T-cell (primary cell): Measurements from ENCODE around the gene KIR3DL1. TPM values are rescaled to one million over a fixed set of nuclear protein-coding genes. Genes with fewer than 3 reads are reported as not detected.
A peak's percentile ranks its signal among the peaks of the same experiment; 100 is the strongest.
"Not testable (repeated sequence)": the region's sequence is repeated elsewhere in the genome, so short reads cannot be mapped to it uniquely, and the experiment has no call there.

Source experiments
- ATAC-seq, 4 experiments: fragments of 200-7000 bp in 3 of 4; fragments of 150-1000 bp in 1 of 4; cut with Tn5 transposase; replicated peaks in 1 of 4; 1 replicate in 3 of 4; 2 replicates in 1 of 4; pipeline ENCODE4 v1.10.0; 2021; ENCODE audit warnings: moderate library complexity in 3 of 4, mild to moderate bottlenecking in 2 of 4, moderate number of reproducible peaks in 1 of 4
- CTCF ChIA-PET, 2 donors: fragments of 300-600 bp; sonication (Branson Sonifier 250); formaldehyde crosslinking; loops; one replicate each; lab custom pipeline; 2022; ENCODE audit warnings: antibody characterized with exemption in 2 of 2; lab: Charles Lee
- POLR2A ChIA-PET, 2 donors: fragments of 300-600 bp; sonication (Branson Sonifier 250); formaldehyde crosslinking; loops; one replicate each; lab custom pipeline; 2022; ENCODE audit warnings: antibody characterized with exemption in 2 of 2; lab: Charles Lee
- DNase-seq, 35 experiments: peaks; one replicate each; pipeline versions ENCODE4 v3.0.0 to v3.0.0-alpha.2; 2013 to 2023
- H3K27ac ChIP-seq: one replicate; pipeline ENCODE4 v1.5.1; 2013; ENCODE audit warnings: low read length
- H3K27me3 ChIP-seq, 2 experiments: replicated peaks in 1 of 2; 1 replicate in 1 of 2; 2 replicates in 1 of 2; pipeline versions ENCODE4 v1.6.1 to v1.7.0; 2013; ENCODE audit warnings: low read length in 1 of 2, mixed read lengths in 1 of 2; ENCODE audit not compliant: control insufficient read depth in 2 of 2, insufficient read depth in 2 of 2; ENCODE audit errors: extremely low read depth in 1 of 2
- H3K36me3 ChIP-seq, 2 donors: 1 replicate in 1 of 2; 2 replicates in 1 of 2; pipeline versions ENCODE4 v1.6.1 to v1.7.0; 2013; ENCODE audit warnings: low read length in 1 of 2; ENCODE audit not compliant: control insufficient read depth in 2 of 2, insufficient read depth in 1 of 2; ENCODE audit errors: extremely low read depth in 1 of 2
- H3K4me1 ChIP-seq, 2 experiments: 1 replicate in 1 of 2; 2 replicates in 1 of 2; pipeline versions ENCODE4 v1.6.1 to v1.7.0; 2013; ENCODE audit warnings: low read length in 2 of 2, mixed read lengths in 1 of 2; ENCODE audit not compliant: insufficient read depth in 2 of 2, control insufficient read depth in 1 of 2; ENCODE audit errors: extremely low read depth in 1 of 2
- H3K4me3 ChIP-seq, 2 donors: 1 replicate in 1 of 2; 2 replicates in 1 of 2; pipeline versions ENCODE4 v1.5.1 to v1.7.0; 2013; ENCODE audit warnings: mild to moderate bottlenecking in 2 of 2, low read length in 1 of 2, moderate library complexity in 1 of 2; ENCODE audit not compliant: control insufficient read depth in 1 of 2; ENCODE audit errors: extremely low read depth in 1 of 2
- H3K9me3 ChIP-seq: 2 replicates; pipeline ENCODE4 v1.7.0; 2013
- H3K27ac Mint-ChIP-seq, 2 donors: one replicate each; pipeline ENCODE4 v1.8.0; 2020 to 2021; ENCODE audit warnings: mild to moderate bottlenecking in 2 of 2, mixed read lengths in 2 of 2
- H3K27me3 Mint-ChIP-seq, 2 donors: one replicate each; pipeline ENCODE4 v1.8.0; 2021 to 2022; ENCODE audit warnings: mixed read lengths in 2 of 2
- H3K36me3 Mint-ChIP-seq: one replicate; pipeline ENCODE4 v1.8.0; 2021; ENCODE audit warnings: mixed read lengths
- H3K4me1 Mint-ChIP-seq, 3 donors: one replicate each; pipeline ENCODE4 v1.8.0; 2020 to 2022; ENCODE audit warnings: mixed read lengths in 3 of 3, mild to moderate bottlenecking in 1 of 3
- H3K4me3 Mint-ChIP-seq, 3 donors: one replicate each; pipeline ENCODE4 v1.8.0; 2020 to 2022; ENCODE audit warnings: mild to moderate bottlenecking in 3 of 3, mixed read lengths in 3 of 3, moderate library complexity in 3 of 3
- H3K9me3 Mint-ChIP-seq, 3 donors: one replicate each; pipeline ENCODE4 v1.8.0; 2020 to 2022; ENCODE audit warnings: mixed read lengths in 3 of 3
- WGBS: methylation state at CpG from one replicate; pipeline ENCODE4 v1.1.5; 2013; ENCODE audit warnings: missing lambda C conversion rate; ENCODE audit not compliant: insufficient coverage; 5-methylcytosine and 5-hydroxymethylcytosine counted together
- total RNA-seq, 35 experiments: library from RNA in 6 of 35; stranded (reverse) in 6 of 35; fragments of 120-200 nt in 1 of 35; gene quantifications; one replicate each; pipeline versions ENCODE4 v1.2.1 to v1.2.4 and lab custom pipeline; 2013 to 2026

Gene KIR3DL1
- total RNA-seq, 5 donors from 2014 or later (not counting 1 experiment from before 2014, with no cell fraction given): 0.44 to 0.68 (median 0.54) TPM; not detected in 1

DNA sequence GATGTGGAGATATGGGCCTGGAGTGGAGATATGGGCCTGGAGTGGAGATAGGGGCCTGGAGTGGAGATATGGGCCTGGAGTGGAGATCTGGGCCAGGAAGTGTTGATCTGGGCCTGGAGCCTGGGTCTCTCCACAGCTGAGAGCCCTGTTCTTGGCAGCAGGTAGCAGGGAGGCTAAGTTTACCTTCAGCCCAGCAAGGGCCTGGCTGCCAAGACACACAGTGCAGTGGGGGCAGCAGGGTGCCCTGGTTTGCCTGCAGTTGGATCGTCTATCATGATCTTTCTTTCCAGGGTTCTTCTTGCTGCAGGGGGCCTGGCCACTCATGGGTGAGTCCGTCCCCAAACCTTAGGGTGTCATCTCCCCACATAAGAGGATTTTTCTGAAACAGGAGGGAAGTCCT is 34.7 kb downstream of the KIR3DL1 start:
- Histone ChIP-seq H3K4me3 (no peak overlapping the region), H3K27me3 (peaks cover 0 to 10% of the 10 kb centered on the region in 2 experiments), H3K36me3 (no peaks in the 10 kb centered on the region), H3K9me3 (no peaks in the 10 kb centered on the region), H3K27ac (peak overlapping the region; percentile 41), H3K4me1 (no peaks in the 10 kb centered on the region)
- WGBS: 86% methylated on average over 1 of the region's 2 CpGs
- H3K27ac Mint-ChIP-seq: no peak overlapping the region
- H3K9me3 Mint-ChIP-seq: peaks cover 0 to 3% (median 2%) of the 10 kb centered on the region in 3 donors
- H3K36me3 Mint-ChIP-seq: no peaks in the 10 kb centered on the region
- H3K27me3 Mint-ChIP-seq: peaks cover 20 to 24% of the 10 kb centered on the region in 2 donors
- CTCF ChIA-PET: no interaction called here
- no peak overlapping the region for H3K4me3 Mint-ChIP-seq
- no peak for ATAC-seq
- POLR2A ChIA-PET: no interaction called here
- H3K4me1 Mint-ChIP-seq: no peaks in the 10 kb centered on the region
- no peak for DNase-seq

- ATAC-seq (no peak), DNase-seq (no peak)
- Mint-ChIP-seq H3K4me1 (no peaks in the 10 kb centered on the region), H3K36me3 (no peaks in the 10 kb centered on the region), H3K9me3 (peaks cover 0 to 3% (median 0%) of the 10 kb centered on the region in 3 donors), H3K4me3 (no peak overlapping the region), H3K27me3 (peaks cover 20 to 24% of the 10 kb centered on the region in 2 donors), H3K27ac (no peak overlapping the region)
- Histone ChIP-seq H3K4me3 (no peak overlapping the region), H3K9me3 (no peaks in the 10 kb centered on the region), H3K27ac (no peak overlapping the region), H3K36me3 (no peaks in the 10 kb centered on the region), H3K27me3 (peaks cover 0 to 10% of the 10 kb centered on the region in 2 experiments), H3K4me1 (no peaks in the 10 kb centered on the region)
- WGBS: 69% methylated on average over 2 of the region's 7 CpGs
- CTCF ChIA-PET: no interaction called here
- POLR2A ChIA-PET: no interaction called here
Measured at GRCh38 chr19:54851353-54851752, 35.1 kb downstream of the KIR3DL1 start.

DNA sequence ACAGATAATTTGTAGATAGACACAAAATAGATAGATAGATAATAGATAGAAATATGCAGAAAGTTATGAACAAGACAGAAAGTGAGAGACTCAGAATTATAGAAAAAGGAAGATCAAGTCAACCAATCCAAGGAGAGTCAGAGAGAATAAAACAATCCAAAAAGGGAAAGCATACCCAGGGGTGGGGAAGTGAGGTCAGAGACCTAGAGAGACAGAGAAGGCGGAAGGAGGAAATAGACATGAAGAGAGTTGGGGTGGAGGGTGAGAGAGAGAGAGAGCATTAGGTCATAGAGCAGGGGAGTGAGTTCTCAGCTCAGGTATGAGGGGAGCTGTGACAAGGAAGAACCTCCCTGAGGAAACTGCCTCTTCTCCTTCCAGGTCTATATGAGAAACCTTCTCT is 39.0 kb downstream of the KIR3DL1 start:
- H3K9me3 Mint-ChIP-seq, CTCF ChIA-PET, H3K36me3 Mint-ChIP-seq, POLR2A ChIA-PET, H3K27me3 ChIP-seq, DNase-seq, H3K4me1 ChIP-seq, H3K27ac ChIP-seq, H3K4me3 Mint-ChIP-seq, H3K4me1 Mint-ChIP-seq, ATAC-seq, H3K27ac Mint-ChIP-seq, H3K4me3 ChIP-seq, H3K36me3 ChIP-seq, H3K9me3 ChIP-seq: not testable (repeated sequence)
- H3K27me3 Mint-ChIP-seq: peaks cover 12 to 19% of the 10 kb centered on the region in 2 donors
- WGBS: 90% methylated on average over 1 of the region's 1 CpG

DNA sequence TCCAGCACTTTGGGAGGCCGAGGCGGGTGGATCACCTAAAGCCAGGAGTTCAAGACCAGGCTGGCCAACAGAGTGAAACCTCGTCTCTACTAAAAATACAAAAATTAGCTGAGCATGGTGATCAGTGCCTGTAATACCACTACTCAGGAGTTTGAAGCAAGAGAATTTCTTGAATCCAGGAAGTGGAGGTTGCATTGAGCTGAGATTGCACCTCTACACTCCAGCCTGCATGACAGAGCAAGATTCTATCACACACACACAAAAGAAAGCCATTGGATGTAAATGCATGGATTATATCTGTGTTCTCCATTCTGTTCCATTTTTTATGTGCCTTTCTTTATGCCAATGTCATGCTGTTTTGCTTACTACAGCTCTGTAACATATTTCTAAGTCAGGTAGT is 42.2 kb downstream of the KIR3DL1 start:
- CTCF ChIA-PET, H3K27ac ChIP-seq, H3K27ac Mint-ChIP-seq, H3K9me3 Mint-ChIP-seq, ATAC-seq, H3K9me3 ChIP-seq, POLR2A ChIA-PET, H3K4me1 Mint-ChIP-seq, H3K36me3 Mint-ChIP-seq, H3K27me3 ChIP-seq, H3K4me3 Mint-ChIP-seq, H3K4me1 ChIP-seq, DNase-seq, H3K36me3 ChIP-seq, H3K4me3 ChIP-seq: not testable (repeated sequence)
- H3K27me3 Mint-ChIP-seq: peaks cover 16 to 18% of the 10 kb centered on the region in 2 donors
- WGBS: no CpG with 5 or more reads among the region's 3 CpGs

GRCh38 chr19:54859421-54859820 is 43.2 kb downstream of the KIR3DL1 start:
- DNase-seq, H3K4me1 ChIP-seq, H3K4me3 Mint-ChIP-seq, H3K27me3 ChIP-seq, CTCF ChIA-PET, POLR2A ChIA-PET, H3K27ac Mint-ChIP-seq, ATAC-seq, H3K36me3 Mint-ChIP-seq, H3K27ac ChIP-seq, H3K9me3 Mint-ChIP-seq, H3K4me3 ChIP-seq, H3K36me3 ChIP-seq, H3K4me1 Mint-ChIP-seq, H3K9me3 ChIP-seq: not testable (repeated sequence)
- H3K27me3 Mint-ChIP-seq: peaks cover 16% of the 10 kb centered on the region in 2 donors
- WGBS: 54% methylated on average over 3 of the region's 7 CpGs

- H3K27ac Mint-ChIP-seq, H3K36me3 ChIP-seq, POLR2A ChIA-PET, H3K4me3 ChIP-seq, H3K36me3 Mint-ChIP-seq, ATAC-seq, H3K9me3 ChIP-seq, H3K9me3 Mint-ChIP-seq, H3K4me3 Mint-ChIP-seq, CTCF ChIA-PET, DNase-seq, H3K27ac ChIP-seq, H3K4me1 ChIP-seq, H3K4me1 Mint-ChIP-seq: not testable (repeated sequence)
- H3K27me3 ChIP-seq: peaks cover 0 to 13% of the 10 kb centered on the region in 2 experiments
- no CpG with 5 or more reads among the region's 3 CpGs for WGBS
- peaks cover 26% of the 10 kb centered on the region in 2 donors for H3K27me3 Mint-ChIP-seq
Measured at GRCh38 chr19:54863459-54863858, 47.2 kb downstream of the KIR3DL1 start.

DNA sequence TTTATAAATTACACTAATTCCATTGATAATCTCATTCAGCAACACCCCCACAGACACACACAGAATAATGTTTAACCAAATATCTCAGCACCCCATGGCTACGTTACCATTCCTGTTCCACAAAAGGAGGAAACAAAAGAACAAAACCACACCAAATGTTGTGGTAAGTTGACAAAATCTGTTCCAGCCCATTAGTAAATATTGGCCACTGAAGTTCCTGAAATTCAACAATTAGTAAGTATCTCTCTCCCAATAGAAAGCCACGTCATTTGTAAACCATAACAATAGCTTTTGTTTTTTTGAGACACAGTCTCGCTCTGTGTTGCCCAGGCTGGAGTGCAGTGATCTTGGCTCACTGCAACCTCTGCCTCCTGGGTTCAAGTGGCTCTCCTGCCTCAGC is 55.4 kb downstream of the KIR3DL1 start:
- H3K4me3 Mint-ChIP-seq: no peak overlapping the region
- no peak overlapping the region for H3K27ac Mint-ChIP-seq
- DNase-seq: no peak
- Histone ChIP-seq H3K4me1 (no peaks in the 10 kb centered on the region), H3K36me3 (no peaks in the 10 kb centered on the region), H3K27me3 (peaks cover 0 to 4% of the 10 kb centered on the region in 2 experiments), H3K27ac (no peak overlapping the region), H3K9me3 (no peaks in the 10 kb centered on the region), H3K4me3 (no peak overlapping the region)
- no peaks in the 10 kb centered on the region for H3K36me3 Mint-ChIP-seq
- WGBS: 82% methylated on average over 2 of the region's 3 CpGs
- no peaks in the 10 kb centered on the region for H3K4me1 Mint-ChIP-seq
- ChIA-PET CTCF (no interaction called here), POLR2A (no interaction called here)
- peaks cover 9 to 15% of the 10 kb centered on the region in 2 donors for H3K27me3 Mint-ChIP-seq
- no peak for ATAC-seq
- H3K9me3 Mint-ChIP-seq: peaks cover 0 to 3% (median 0%) of the 10 kb centered on the region in 3 donors
